ENCODE measurements around the gene SPATA19.

The SPATA19 gene

DNA sequence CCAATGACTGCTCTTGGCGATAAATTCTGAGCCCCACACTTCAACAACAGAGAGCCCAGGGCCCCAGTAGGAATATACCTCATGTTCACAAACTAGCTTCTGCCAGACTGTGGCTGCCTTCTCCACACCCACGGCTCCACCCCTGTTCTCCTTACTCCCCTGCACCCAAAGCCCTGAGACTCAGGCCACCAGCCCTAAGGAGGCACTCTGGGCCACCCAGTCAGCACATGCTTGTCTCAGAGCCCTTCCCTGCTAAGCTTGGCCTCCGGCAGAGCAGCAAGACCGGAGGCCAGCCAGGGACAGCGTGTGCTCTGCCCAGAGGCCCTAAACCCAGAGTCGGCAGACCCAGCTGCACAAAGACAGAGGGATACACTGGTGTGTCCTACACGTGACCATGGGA lies 27.9 kb downstream of the SPATA19 start:
- Histone ChIP-seq H3K9ac (ENCODE audit: low read length) (no peak overlapping the region), H3K79me2 (ENCODE audit: insufficient read depth, low read length) (no peaks in the 10 kb centered on the region), H3K4me3 (ENCODE audit: insufficient read depth, low read length, poor library complexity, severe bottlenecking) (no peak overlapping the region), H2AFZ (ENCODE audit: low read depth, low read length, severe bottlenecking) (no peak overlapping the region), H3K36me3 (ENCODE audit: low read length) (no peaks in the 10 kb centered on the region), H3K27ac (ENCODE audit: low read depth, low read length) (no peak overlapping the region), H3K9me2 (replicated peaks; ENCODE audit: insufficient read depth, low read length) (no peaks in the 10 kb centered on the region), H3K27me3 (ENCODE audit: low read length) (no peaks in the 10 kb centered on the region), H3F3A (ENCODE audit: insufficient read depth) (no peaks in the 10 kb centered on the region), H4K20me1 (ENCODE audit: low read depth, low read length) (no peaks in the 10 kb centered on the region), H3K4me2 (ENCODE audit: low read depth, low read length, poor library complexity, severe bottlenecking) (no peak overlapping the region), H3K9me3 (ENCODE audit: insufficient read depth, low read length) (no peaks in the 10 kb centered on the region)
- TF ChIP-seq, protein P1, sequence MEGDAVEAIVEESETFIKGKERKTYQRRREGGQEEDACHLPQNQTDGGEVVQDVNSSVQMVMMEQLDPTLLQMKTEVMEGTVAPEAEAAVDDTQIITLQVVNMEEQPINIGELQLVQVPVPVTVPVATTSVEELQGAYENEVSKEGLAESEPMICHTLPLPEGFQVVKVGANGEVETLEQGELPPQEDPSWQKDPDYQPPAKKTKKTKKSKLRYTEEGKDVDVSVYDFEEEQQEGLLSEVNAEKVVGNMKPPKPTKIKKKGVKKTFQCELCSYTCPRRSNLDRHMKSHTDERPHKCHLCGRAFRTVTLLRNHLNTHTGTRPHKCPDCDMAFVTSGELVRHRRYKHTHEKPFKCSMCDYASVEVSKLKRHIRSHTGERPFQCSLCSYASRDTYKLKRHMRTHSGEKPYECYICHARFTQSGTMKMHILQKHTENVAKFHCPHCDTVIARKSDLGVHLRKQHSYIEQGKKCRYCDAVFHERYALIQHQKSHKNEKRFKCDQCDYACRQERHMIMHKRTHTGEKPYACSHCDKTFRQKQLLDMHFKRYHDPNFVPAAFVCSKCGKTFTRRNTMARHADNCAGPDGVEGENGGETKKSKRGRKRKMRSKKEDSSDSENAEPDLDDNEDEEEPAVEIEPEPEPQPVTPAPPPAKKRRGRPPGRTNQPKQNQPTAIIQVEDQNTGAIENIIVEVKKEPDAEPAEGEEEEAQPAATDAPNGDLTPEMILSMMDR (IDR thresholded peaks at IDR 0.05; ENCODE audit: insufficient read depth, low read length, poor library complexity, severe bottlenecking), result no peak
- TF ChIP-seq EZH2phosphoT487 (conservative IDR thresholded peaks at IDR 0.05; ENCODE audit: low read length), result no peak

DNA sequence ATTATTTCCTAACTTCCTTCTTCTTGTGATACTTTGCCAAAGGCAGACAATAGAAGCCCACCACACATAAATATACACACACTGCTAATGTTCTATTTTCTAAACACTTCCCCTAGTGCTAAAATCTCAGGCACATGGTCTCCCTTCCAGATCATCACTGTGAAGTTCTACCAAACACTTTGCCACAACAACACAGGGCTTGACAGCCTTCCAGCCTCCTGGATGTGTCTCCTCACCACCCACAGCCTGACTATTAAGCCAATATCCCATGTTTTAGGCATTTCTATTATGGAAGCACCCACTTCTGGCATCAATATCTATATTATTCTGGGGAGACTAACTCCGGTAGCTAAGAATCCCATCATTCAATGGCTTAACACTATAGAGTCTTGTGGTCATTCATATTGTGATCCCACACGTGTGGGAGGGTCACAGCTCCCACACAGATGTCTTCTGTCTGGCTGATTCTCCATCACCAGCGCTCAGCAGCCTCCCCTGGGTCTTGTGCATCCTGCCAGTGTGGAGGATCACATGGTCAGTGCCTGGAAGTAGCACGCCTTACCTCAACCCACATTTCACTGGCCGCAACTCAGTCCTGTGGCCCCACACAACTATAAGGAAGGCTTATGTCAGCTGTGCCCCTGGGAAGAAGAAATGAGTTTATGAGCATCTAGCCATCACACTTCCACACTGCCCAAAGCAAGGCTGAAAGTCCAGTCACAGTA lies 29.0 kb downstream of the SPATA19 start:
- TF ChIP-seq, protein P1 (IDR thresholded peaks at IDR 0.05; ENCODE audit: insufficient read depth, low read length, poor library complexity, severe bottlenecking), result no peak
- TF ChIP-seq EZH2phosphoT487 (conservative IDR thresholded peaks at IDR 0.05; ENCODE audit: low read length), result no peak
- Histone ChIP-seq H3K79me2 (ENCODE audit: insufficient read depth, low read length) (no peaks in the 10 kb centered on the region), H3K4me3 (ENCODE audit: insufficient read depth, low read length, poor library complexity, severe bottlenecking) (no peak overlapping the region), H3K9me3 (ENCODE audit: insufficient read depth, low read length) (no peaks in the 10 kb centered on the region), H3K9me2 (replicated peaks; ENCODE audit: insufficient read depth, low read length) (no peaks in the 10 kb centered on the region), H2AFZ (ENCODE audit: low read depth, low read length, severe bottlenecking) (no peak overlapping the region), H3K36me3 (ENCODE audit: low read length) (no peaks in the 10 kb centered on the region), H3K27ac (ENCODE audit: low read depth, low read length) (no peak overlapping the region), H3K27me3 (ENCODE audit: low read length) (no peaks in the 10 kb centered on the region), H4K20me1 (ENCODE audit: low read depth, low read length) (no peaks in the 10 kb centered on the region), H3K4me2 (ENCODE audit: low read depth, low read length, poor library complexity, severe bottlenecking) (no peak overlapping the region), H3K9ac (ENCODE audit: low read length) (no peak overlapping the region), H3F3A (ENCODE audit: insufficient read depth) (no peaks in the 10 kb centered on the region)

DNA sequence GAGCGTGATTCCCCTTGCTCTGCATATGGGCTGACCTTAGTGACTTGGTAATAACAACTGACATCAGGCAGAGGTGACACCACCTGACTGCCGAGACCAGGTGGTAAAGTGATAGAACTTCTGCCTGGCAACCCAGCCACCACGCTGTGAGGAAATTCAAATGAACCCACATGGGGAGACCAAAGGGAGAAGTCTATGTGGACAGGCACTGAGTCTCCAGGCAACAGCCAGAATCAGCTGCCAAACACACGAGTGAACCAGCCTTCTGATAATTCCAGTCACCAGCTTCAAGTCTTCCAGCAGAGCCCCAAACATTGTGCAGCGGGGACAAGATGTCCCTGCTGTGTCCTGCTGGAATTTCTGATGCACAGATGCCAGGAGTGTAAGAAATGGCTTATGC lies 29.7 kb downstream of the SPATA19 start:
- H3K9me3 ChIP-seq (ENCODE audit: insufficient read depth, low read length), result no peaks in the 10 kb centered on the region
- H3K9ac ChIP-seq (ENCODE audit: low read length), result no peak overlapping the region
- H3K4me3 ChIP-seq (ENCODE audit: insufficient read depth, low read length, poor library complexity, severe bottlenecking), result no peak overlapping the region
- H3K27me3 ChIP-seq (ENCODE audit: low read length), result no peaks in the 10 kb centered on the region
- no peaks in the 10 kb centered on the region for H3K79me2 ChIP-seq (ENCODE audit: insufficient read depth, low read length)
- H3K36me3 ChIP-seq (ENCODE audit: low read length), result no peaks in the 10 kb centered on the region
- TF ChIP-seq EZH2phosphoT487 (conservative IDR thresholded peaks at IDR 0.05; ENCODE audit: low read length), result no peak
- TF ChIP-seq, protein P1 (IDR thresholded peaks at IDR 0.05; ENCODE audit: insufficient read depth, low read length, poor library complexity, severe bottlenecking), result no peak
- H4K20me1 ChIP-seq (ENCODE audit: low read depth, low read length), result no peaks in the 10 kb centered on the region
- H3K4me2 ChIP-seq (ENCODE audit: low read depth, low read length, poor library complexity, severe bottlenecking), result no peak overlapping the region
- H3K27ac ChIP-seq (ENCODE audit: low read depth, low read length), result no peak overlapping the region
- H2AFZ ChIP-seq (ENCODE audit: low read depth, low read length, severe bottlenecking), result no peak overlapping the region
- H3K9me2 ChIP-seq (replicated peaks; ENCODE audit: insufficient read depth, low read length), result no peaks in the 10 kb centered on the region
- no peaks in the 10 kb centered on the region for H3F3A ChIP-seq (ENCODE audit: insufficient read depth)

Data from SU-DHL-6 (cell line).